Measurements from ENCODE around the gene FZR1.

DNA sequence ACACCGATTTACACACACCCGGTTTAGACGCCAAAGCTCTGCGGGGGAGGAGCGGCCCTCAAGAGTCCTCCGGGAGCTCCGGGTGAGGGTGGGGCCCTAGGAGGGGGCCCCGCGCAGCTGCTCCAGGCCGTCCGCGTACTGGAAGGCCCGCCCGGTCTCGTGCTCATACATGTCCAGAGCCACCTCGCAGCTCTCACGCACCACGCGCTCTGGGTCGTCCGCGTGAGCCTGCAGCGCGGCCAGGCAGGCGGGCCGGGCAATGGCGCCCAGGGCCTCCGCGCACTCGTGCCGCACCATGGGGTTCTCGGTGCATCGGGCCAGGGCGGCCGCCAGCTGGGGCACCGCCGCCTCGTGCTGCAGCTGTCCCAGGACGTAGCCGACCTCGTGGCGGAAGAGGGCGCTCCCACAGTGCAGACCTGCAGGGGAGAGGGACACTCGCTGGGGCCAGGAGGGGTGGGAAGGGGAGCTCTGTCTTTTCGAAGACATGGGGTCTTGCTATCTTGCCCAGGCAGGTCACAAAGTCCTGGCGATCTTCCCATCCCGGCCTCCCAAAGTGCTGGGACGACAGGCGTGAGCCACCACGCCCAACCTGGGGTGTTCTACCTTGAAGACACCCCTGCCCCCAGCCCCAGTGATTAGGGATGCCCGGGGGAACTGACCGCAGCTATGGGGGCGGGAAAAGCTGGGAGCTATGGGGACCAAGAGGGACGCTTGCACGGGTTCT lies 14.6 kb upstream of the FZR1 start:
- TF ChIP-seq, protein P1, sequence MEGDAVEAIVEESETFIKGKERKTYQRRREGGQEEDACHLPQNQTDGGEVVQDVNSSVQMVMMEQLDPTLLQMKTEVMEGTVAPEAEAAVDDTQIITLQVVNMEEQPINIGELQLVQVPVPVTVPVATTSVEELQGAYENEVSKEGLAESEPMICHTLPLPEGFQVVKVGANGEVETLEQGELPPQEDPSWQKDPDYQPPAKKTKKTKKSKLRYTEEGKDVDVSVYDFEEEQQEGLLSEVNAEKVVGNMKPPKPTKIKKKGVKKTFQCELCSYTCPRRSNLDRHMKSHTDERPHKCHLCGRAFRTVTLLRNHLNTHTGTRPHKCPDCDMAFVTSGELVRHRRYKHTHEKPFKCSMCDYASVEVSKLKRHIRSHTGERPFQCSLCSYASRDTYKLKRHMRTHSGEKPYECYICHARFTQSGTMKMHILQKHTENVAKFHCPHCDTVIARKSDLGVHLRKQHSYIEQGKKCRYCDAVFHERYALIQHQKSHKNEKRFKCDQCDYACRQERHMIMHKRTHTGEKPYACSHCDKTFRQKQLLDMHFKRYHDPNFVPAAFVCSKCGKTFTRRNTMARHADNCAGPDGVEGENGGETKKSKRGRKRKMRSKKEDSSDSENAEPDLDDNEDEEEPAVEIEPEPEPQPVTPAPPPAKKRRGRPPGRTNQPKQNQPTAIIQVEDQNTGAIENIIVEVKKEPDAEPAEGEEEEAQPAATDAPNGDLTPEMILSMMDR (IDR thresholded peaks at IDR 0.05) = no peak
- no peak for TF ChIP-seq POLR2A (IDR thresholded peaks at IDR 0.05)

Data from testis (tissue), 2 donors.